Measurements from ENCODE around the gene GCKR. TPM values are rescaled to one million over a fixed set of nuclear protein-coding genes. Genes with fewer than 3 reads are reported as not detected.
A peak's percentile ranks its signal among the peaks of the same experiment; 100 is the strongest.

Gene GCKR
- total RNA-seq, 4 donors from 2014 or later = 0.21 to 1.9 (median 0.41) TPM

GRCh38 chr2:27497288-27497627, 619 bp downstream of the GCKR start:
- Histone ChIP-seq H3K27ac (peak overlapping the region in 3 of 4 donors; percentile 37 to 74 (median 70)), H3K36me3 (no peaks in the 10 kb centered on the region), H3K27me3 (peaks cover 0 to 43% (median 0%) of the 10 kb centered on the region in 4 donors), H3K4me1 (peaks cover 4 to 37% (median 4%) of the 10 kb centered on the region in 3 donors), H3K4me3 (no peak overlapping the region), H3K9me3 (no peaks in the 10 kb centered on the region)
- 65 to 78% methylated on average over 3 to 4 of the region's 4 CpGs for WGBS, 2 donors
- no peak for DNase-seq
- intact Hi-C loops (cut with DNase I) = no loop called here
- TF ChIP-seq CTCF (IDR thresholded peaks at IDR 0.05) (no peak), POLR2A (IDR thresholded peaks at IDR 0.05) (no peak)

- no peak overlapping the region for H3K27ac ChIP-seq
- intact Hi-C loops (cut with DNase I) = no loop called here
- no peaks in the 10 kb centered on the region for H3K36me3 ChIP-seq
- no peak for DNase-seq
- no peak overlapping the region for H3K4me3 ChIP-seq
- WGBS, 2 donors = 83 to 86% methylated on average over 3 of the region's 3 CpGs
- H3K4me1 ChIP-seq = peaks cover 4 to 35% (median 4%) of the 10 kb centered on the region in 3 donors
- peaks cover 0 to 40% (median 0%) of the 10 kb centered on the region in 4 donors for H3K27me3 ChIP-seq
- no peak for TF ChIP-seq POLR2A (IDR thresholded peaks at IDR 0.05)
- no peak for TF ChIP-seq CTCF (IDR thresholded peaks at IDR 0.05)
- no peaks in the 10 kb centered on the region for H3K9me3 ChIP-seq
Observed at GRCh38 chr2:27498975-27499374, 2.3 kb downstream of the GCKR start.

- Histone ChIP-seq H3K9me3 (no peaks in the 10 kb centered on the region), H3K27me3 (peaks cover 0 to 22% (median 0%) of the 10 kb centered on the region in 4 donors), H3K27ac (no peak overlapping the region), H3K36me3 (no peaks in the 10 kb centered on the region), H3K4me3 (no peak overlapping the region), H3K4me1 (peaks cover 0 to 17% (median 2%) of the 10 kb centered on the region in 3 donors)
- TF ChIP-seq POLR2A (IDR thresholded peaks at IDR 0.05) = no peak
- TF ChIP-seq CTCF (IDR thresholded peaks at IDR 0.05) = no peak
- DNase-seq = no peak
- intact Hi-C loops (cut with DNase I) = no loop called here
Observed at GRCh38 chr2:27501042-27501441, 4.4 kb downstream of the GCKR start.

GRCh38 chr2:27502142-27502541, 5.5 kb downstream of the GCKR start:
- Histone ChIP-seq H3K4me3 (no peak overlapping the region), H3K4me1 (peaks cover 0 to 7% (median 0%) of the 10 kb centered on the region in 3 donors), H3K27me3 (peaks cover 0 to 11% (median 0%) of the 10 kb centered on the region in 4 donors), H3K27ac (no peak overlapping the region), H3K36me3 (no peaks in the 10 kb centered on the region), H3K9me3 (no peaks in the 10 kb centered on the region)
- no peak for DNase-seq
- TF ChIP-seq POLR2A (IDR thresholded peaks at IDR 0.05) = no peak
- no peak for TF ChIP-seq CTCF (IDR thresholded peaks at IDR 0.05)
- intact Hi-C loops (cut with DNase I) = no loop called here
- WGBS, 2 donors = 66 to 76% methylated on average over 4 of the region's 4 CpGs

- no peak for DNase-seq
- Histone ChIP-seq H3K27me3 (no peaks in the 10 kb centered on the region), H3K9me3 (no peaks in the 10 kb centered on the region), H3K4me1 (no peaks in the 10 kb centered on the region), H3K4me3 (no peak overlapping the region), H3K27ac (no peak overlapping the region), H3K36me3 (no peaks in the 10 kb centered on the region)
- TF ChIP-seq POLR2A (IDR thresholded peaks at IDR 0.05) (no peak), CTCF (IDR thresholded peaks at IDR 0.05) (no peak)
- intact Hi-C loops (cut with DNase I) = no loop called here
- WGBS, 2 donors = 78 to 86% methylated on average over 6 of the region's 6 CpGs
Observed at GRCh38 chr2:27506587-27506986, 9.9 kb downstream of the GCKR start.
